HG02852 (cell line): ENCODE data around the gene NPIPB8.
"Not testable (repeated sequence)": the region's sequence is repeated elsewhere in the genome, so short reads cannot be mapped to it uniquely, and the experiment has no call there.

Experiments used
- ATAC-seq: cut with Tn5 transposase; IDR thresholded peaks from one replicate; pipeline ENCODE4 v1.9.1; 2021; ENCODE audit warnings: mild to moderate bottlenecking, moderate library complexity; ENCODE audit not compliant: unreplicated experiment

NPIPB8 gene

DNA sequence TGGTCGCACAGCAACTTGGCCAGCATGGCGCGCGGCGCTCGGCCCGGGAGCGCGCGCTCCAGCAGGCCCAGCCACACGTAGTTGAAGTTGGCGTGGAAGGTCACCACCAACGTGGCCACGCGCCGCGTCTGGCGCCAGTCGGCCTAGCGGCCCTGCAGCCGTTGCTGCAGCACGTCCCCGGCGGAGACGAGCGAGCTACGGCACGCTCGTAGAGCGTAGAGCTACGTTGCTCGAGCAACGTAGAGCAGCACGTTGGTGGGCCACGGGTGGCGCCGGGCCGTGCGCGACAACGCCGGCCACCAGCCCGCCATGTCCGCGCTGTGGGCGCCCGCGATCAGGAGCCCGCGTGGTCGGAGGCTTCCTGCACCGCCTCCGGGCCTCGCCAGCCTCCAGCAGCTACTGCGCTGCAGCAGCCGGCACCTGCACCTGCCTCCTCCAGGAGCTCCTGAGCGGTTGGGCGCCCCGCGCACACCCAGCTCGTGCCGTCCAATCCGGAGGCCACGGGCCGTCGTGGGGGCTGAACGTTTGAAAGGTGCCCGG is 14.6 kb upstream of the NPIPB8 start:
- no peak for ATAC-seq

DNA sequence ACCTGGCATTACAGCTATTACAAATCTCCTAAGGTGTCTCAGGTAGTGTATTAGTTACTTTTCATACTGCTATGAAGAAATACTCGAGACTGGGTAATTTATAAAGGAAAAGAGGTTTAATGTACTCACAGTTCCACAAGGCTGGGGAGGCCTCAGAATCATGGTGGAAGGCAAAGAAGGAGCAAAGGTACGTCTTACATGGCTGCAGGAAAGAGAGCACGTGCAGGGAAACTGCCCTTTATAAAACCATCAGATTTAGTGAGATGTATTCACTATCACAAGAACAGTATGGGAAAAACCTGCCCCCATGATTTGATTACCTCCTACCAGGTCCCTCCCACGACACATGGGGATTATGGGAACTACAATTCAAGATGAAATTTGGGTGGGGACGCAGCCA is 7.0 kb upstream of the NPIPB8 start:
- not testable (repeated sequence) for ATAC-seq

DNA sequence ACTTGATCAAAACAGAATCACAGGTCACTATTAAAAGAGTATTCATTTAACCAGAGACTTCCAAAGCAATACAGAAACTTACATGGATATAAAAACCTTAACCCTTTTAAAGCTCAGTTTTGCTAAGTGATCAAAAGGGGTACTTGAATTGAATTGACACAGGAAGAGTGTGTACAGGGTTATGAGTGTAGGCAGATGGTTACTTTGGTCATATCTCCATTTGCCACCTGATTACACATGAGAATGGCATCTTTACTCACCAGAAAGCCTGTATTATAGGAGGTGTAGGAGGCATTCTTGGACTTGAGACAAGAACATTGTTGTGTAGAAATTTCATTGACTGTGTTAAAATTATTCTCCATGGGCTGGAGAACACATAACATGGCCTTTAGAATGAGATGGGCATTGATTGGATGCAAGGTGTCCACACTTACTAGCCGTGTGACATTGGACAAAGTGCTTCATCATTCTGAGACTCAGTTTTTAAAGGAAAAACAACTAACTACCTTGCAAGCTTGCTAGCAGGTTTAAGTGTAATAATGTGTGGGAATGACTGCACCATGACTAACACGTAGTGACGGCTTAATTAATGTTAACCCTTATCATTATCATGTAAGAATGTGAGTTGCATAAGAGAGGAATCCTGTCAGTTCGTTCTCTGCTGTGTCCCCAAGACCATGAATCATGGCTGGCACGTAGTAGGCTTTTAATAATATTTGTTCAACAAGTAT is 1.6 kb upstream of the NPIPB8 start:
- not testable (repeated sequence) for ATAC-seq

DNA sequence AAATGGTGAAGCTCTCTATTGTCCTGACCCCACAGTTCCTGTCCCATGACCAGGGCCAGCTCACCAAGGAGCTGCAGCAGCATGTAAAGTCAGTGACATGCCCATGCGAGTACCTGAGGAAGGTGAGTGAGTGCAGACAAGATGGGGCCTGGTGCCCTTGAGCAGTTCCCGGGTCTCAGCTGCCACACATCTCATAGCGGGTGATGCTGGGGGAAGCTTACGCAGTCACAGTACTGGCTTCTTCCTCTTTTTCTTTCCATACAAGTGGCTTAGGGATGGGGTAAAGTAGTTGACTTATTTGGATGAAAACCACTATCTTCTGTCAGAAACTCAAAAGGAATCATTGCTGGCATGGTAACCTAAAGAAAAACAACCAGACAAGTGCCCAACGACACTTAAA is 494 bp downstream of the NPIPB8 start:
- ATAC-seq, result not testable (repeated sequence)

DNA sequence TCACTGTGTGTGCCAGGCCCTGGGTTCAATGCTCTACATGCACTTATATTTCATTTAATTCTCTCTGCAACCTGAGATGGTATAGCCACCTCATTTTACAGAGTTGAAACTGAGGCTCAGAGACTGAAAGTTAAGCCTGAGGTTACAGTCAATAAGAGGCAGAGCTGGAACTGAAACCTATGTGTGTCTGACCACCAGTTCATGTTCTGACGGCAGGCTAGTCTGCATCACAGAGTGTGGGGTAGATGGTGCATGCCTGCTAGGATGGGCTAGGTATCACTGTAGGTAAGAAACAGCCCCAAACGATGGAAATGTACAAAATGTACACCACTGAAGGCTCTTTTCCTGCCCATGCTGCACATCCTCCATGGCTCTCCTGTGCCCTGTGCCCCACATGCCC is 2.1 kb downstream of the NPIPB8 start:
- ATAC-seq, result not testable (repeated sequence)

DNA sequence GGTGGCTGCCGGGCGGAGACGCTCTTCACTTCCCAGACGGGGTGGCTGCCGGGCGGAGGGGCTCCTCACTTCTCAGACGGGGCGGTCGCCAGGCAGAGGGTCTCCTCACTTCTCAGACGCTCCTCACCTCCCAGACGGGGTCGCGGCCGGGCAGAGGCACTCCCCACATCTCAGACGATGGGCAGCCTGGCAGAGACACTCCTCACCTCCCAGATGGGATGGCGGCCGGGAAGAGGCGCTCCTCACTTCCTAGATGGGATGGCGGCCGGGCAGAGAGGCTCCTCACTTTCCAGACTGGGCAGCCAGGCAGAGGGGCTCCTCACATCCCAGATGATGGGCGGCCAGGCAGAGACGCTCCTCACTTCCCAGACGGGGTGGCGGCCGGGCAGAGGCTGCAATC is 28.4 kb downstream of the NPIPB8 start:
- ATAC-seq, result not testable (repeated sequence)

DNA sequence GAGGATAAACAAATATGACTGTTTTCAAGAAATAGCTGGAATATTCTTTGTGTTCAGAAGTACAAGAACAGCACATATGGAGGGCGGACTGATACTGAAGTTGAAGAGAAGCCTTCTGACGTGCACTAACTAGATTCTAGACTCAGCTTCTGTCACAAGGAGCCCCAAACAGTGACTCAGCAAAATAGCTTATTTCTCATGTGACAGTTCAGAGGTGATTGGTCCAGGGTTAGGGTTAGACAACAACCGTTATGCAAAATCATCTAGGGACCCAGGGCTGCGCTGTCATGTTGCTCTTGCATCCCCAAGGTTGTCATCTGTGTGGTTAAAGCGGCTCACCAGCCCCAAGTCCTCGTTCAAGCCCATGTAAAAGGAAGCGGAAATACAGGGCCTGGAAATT is 29.6 kb downstream of the NPIPB8 start:
- ATAC-seq, result not testable (repeated sequence)

DNA sequence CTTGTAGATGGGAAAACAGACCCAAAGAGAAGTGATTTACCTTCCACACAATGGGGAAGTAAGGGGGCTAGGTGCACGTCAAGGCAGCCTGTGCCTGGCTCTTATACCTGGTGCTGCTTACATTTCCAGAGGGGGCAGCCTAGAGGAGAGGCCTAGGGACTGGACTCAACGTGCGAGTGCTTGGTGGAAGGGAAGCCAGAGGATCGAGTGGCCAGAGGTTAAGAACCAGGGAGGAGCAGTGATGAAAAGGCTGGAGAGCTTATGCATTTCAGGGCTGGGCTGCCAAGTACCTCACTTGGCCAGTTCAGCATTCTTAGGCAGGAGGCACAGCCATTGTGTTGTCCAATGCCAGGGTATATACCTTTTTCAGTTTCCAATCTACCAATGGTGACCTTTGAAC is 30.3 kb downstream of the NPIPB8 start:
- not testable (repeated sequence) for ATAC-seq

DNA sequence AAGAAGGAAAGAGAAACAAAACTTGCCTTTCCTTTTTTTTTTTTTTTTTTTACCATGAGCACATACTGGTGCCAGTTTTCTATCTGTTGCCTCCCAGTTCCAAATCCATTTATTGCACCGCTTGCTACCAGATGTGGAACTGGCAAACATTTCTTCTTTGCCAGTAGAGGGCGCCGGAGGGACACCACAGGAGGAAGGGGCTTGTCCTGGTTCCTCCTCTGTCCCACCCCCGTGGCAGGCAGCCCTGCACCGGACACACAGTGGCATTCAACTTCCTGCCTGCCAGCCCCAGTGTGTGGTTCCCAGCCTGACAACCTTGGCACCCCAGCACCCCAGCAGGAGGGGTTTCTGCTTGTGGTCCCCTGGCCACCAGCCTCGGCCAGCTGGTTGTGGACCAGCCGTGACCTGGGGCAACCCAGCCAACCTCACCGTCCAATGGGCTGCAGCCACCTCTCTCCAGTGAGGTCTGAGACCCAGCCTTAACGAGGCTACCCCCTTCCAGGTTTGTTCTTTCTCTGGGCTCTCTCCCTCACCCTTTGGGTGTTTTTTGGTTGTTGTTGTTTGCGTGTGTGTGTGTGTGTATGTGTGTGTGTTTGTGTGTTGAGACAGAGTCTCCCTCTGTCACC is 50.6 kb downstream of the NPIPB8 start:
- not testable (repeated sequence) for ATAC-seq

DNA sequence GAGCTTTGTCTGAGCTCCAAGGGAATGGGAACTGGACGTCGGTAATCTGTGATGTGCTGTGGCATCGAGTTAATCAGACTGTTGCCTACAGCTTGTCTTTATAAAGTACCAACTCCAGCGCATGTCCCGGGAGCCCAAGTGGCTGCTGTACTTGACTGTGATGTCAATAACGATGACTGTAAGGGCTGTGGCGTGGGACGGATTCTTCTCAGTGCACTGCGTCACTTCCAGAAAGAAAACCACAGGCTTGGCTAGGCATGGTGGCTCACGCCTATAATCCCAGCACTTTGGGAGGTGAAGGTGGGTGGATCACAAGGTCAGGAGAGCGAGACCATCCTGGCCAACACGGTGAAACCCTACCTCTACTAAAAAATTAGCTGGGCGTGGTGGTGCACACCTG is 51.6 kb downstream of the NPIPB8 start:
- ATAC-seq, result not testable (repeated sequence)

DNA sequence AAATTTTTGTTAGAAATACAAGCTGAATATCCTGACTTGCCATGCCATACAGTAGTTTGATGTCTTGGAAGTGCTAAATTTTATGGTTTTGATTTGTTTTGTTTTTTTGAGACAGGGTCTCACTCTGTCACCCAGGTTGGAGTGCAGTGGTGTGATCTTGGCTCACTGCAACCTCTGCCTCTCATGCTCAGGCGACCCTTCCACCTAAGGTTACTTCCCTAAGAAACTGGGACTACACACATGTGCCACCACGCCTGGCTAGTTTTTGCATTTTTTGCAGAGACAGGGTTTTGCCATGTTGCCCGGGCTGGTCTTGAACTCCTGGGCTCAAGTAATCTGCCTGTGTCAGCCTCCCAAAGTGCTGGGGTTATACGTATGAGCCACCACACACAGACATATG is 53.9 kb downstream of the NPIPB8 start:
- not testable (repeated sequence) for ATAC-seq

DNA sequence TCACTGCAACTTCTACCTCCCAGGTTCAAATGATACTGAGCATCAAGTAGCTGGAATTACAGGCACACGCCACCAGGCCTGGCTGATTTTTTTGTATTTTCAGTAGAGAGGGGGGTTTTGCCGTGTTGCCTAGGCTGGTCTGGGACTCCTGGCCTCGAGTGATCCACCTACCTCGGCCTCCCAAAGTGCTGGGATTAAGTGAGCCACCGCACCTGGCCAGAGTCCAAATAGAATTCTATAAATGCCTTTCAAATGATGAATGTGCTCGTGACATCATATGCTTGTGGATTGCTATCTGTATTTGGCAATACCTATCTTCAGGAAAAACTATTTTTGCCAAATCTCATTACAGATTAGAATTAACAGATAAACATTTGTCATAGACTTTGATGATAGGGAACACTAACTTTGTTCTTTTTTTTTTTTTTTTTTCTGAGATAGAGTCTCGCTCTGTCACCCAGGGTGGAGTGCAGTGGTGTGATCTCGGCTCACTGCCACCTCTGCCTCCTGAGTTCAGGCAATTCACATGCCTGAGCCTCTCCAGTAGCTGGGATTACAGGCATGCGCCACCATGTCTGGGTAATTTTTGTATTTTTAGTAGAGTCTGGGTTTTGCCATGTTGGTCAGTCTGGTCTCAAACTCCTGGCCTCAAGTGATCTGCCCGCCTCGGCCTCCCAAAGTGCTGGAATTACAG is 55.5 kb downstream of the NPIPB8 start:
- not testable (repeated sequence) for ATAC-seq

DNA sequence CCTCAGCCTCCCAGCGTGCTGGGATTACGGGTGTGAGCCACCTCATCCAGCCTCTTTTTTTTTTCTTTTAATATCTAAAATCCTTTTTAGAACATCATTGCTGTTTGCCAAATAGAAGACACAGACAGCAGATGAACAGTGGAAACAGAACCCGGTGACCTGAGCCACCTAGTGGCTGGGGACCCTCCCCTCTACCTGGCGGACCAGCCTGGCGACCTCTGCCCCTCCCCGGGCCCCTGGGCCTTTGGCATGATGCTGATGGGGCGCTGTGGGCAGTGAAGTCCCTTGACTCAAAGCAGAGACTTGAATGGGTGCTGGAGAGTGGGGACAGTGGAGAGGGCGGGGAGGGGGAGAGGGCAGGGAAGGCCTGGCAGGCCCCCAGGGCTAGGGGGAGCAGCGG is 61.9 kb downstream of the NPIPB8 start:
- ATAC-seq, result not testable (repeated sequence)

DNA sequence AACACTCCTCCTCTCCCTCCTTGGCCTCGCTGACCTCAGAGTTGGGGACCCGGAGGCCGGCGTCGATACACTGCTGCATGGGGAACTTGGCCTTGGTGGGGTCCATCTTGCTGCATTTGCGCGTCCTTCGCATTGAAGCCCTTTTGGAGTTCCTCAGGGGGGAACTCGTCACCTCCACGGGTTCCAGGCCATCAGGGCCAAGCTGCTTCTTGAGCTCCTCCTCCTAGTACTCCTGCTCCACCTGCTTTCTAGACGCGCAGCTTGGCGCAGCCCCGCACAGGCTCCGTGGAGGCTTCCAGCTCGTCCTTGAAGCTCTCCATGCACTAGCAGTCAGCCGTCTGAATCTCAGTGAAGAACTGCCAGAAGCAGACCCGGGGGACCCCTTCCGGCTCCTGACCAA is 62.5 kb downstream of the NPIPB8 start:
- ATAC-seq, result not testable (repeated sequence)

DNA sequence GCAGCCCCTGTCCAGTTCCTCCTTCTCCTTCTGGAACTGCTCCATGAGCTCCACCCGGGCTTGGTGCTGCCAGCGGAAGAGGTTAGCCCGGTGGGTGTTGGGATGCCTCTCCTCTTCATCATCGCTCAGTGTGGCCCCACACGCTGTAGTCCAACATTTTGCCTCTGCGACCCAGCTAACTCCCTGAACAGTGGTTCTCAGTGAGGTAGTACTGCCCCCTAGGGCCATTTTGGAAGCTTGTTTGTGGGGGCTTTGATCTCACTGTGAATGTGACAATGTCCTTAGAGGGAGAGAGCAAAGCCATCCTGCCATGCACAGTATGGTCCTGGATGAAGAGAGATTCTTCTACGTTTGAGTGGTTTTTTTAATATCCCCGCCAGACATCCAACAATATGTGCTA is 63.5 kb downstream of the NPIPB8 start:
- ATAC-seq, result not testable (repeated sequence)

DNA sequence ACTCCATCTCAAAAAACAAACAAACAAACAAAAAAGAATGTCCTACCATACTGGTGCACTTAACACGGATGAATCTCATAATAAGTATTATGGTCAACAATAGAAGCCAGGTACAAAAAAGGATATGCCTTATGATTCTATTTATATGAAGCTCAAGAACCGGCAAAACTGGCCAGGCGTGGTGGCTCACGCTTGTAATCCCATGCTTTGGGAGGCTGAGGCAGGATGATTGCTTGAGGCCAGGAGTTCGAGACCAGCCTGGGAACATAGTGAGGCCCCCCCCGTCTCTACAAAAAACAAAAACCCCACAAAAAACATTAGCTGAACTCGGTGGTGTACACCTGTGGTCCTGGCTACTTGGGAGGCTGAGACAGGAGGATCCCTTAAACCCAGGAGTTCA is 66.4 kb downstream of the NPIPB8 start:
- ATAC-seq, result not testable (repeated sequence)
